Tibial nerve (tissue), 4 donors: ENCODE results near the gene ZBTB1. TPM values are rescaled to one million over a fixed set of nuclear protein-coding genes. Genes with fewer than 3 reads are reported as not detected.

ENCODE experiments used
- DNase-seq, 2 donors: peaks; one replicate each; pipeline ENCODE4 v3.0.0-alpha.2; 2019; ENCODE audit warnings: low spot score in 2 of 2
- H3K27ac ChIP-seq, 4 donors: fragments of 200-600 bp; sonication (generic) in 3 of 4; one replicate each; pipeline ENCODE4 v1.5.1; 2017 to 2019; ENCODE audit warnings: mild to moderate bottlenecking in 1 of 4
- H3K27me3 ChIP-seq, 2 donors: fragments of 200-600 bp; sonication (generic) in 1 of 2; one replicate each; pipeline versions ENCODE4 v1.5.1 to v1.6.0; 2017 to 2019
- H3K36me3 ChIP-seq, 3 donors: fragments of 200-600 bp; sonication (generic); one replicate each; pipeline ENCODE4 v1.5.1; 2018 to 2019
- H3K4me1 ChIP-seq, 4 donors: fragments of 200-600 bp; sonication (generic) in 3 of 4; one replicate each; pipeline ENCODE4 v1.5.1; 2017 to 2019
- H3K4me3 ChIP-seq, 4 donors: fragments of 200-600 bp; sonication (generic) in 3 of 4; one replicate each; pipeline ENCODE4 v1.5.1; 2017 to 2019; ENCODE audit warnings: mild to moderate bottlenecking in 1 of 4, moderate library complexity in 1 of 4
- H3K9me3 ChIP-seq, 4 donors: fragments of 200-600 bp; sonication (generic) in 3 of 4; one replicate each; pipeline ENCODE4 v1.5.1; 2017 to 2019
- CTCF ChIP-seq, 5 experiments: fragments of 200-600 bp in 3 of 5; fragments of 450-650 bp in 2 of 5; sonication (generic) in 3 of 5; IDR thresholded peaks; one replicate each; pipeline ENCODE4 v1.5.1; 2016 to 2019; ENCODE audit warnings: antibody characterized with exemption in 5 of 5, mild to moderate bottlenecking in 3 of 5, moderate library complexity in 2 of 5
- EP300 ChIP-seq, 2 donors: sonication (generic); formaldehyde crosslinking; IDR thresholded peaks; one replicate each; pipeline ENCODE4 v1.6.1; 2017; ENCODE audit warnings: antibody characterized with exemption in 2 of 2, mild to moderate bottlenecking in 1 of 2
- POLR2A ChIP-seq, 2 donors: fragments of 450-650 bp; IDR thresholded peaks; one replicate each; pipeline ENCODE4 v1.6.1; 2017; ENCODE audit warnings: antibody characterized with exemption in 2 of 2, mild to moderate bottlenecking in 2 of 2, moderate library complexity in 2 of 2
- WGBS, 2 donors: methylation state at CpG; one replicate each; pipeline ENCODE4 v1.1.5; 2018; 5-methylcytosine and 5-hydroxymethylcytosine counted together
- total RNA-seq, 4 donors: library from RNA; depleted of rRNA; stranded (reverse); fragments of >200 nt; gene quantifications; one replicate each; pipeline ENCODE4 v1.1.0, GENCODE V29; 2016

The ZBTB1 gene
- total RNA-seq, 4 donors from 2014 or later: 46.5 to 66.9 (median 55.9) TPM

- H3K27ac ChIP-seq: no peak overlapping the region
- no peaks in the 10 kb centered on the region for H3K9me3 ChIP-seq
- DNase-seq: no peak
- H3K4me3 ChIP-seq: no peak overlapping the region
- TF ChIP-seq POLR2A (IDR thresholded peaks at IDR 0.05) (no peak), EP300 (IDR thresholded peaks at IDR 0.05) (no peak), CTCF (IDR thresholded peaks at IDR 0.05) (no peak)
- H3K36me3 ChIP-seq: no peaks in the 10 kb centered on the region
- 56 to 58% methylated on average over 3 of the region's 3 CpGs for WGBS, 2 donors
- H3K27me3 ChIP-seq: no peaks in the 10 kb centered on the region
- H3K4me1 ChIP-seq: peaks cover 0 to 15% (median 0%) of the 10 kb centered on the region in 4 donors
Measured at GRCh38 chr14:64468451-64468850, 36.1 kb upstream of the ZBTB1 start.

- no peak overlapping the region for H3K4me3 ChIP-seq
- no peaks in the 10 kb centered on the region for H3K27me3 ChIP-seq
- TF ChIP-seq CTCF (IDR thresholded peaks at IDR 0.05) (no peak), POLR2A (IDR thresholded peaks at IDR 0.05) (no peak), EP300 (IDR thresholded peaks at IDR 0.05) (no peak)
- H3K4me1 ChIP-seq: no peaks in the 10 kb centered on the region
- no peaks in the 10 kb centered on the region for H3K36me3 ChIP-seq
- H3K27ac ChIP-seq: no peak overlapping the region
- DNase-seq: no peak
- no peaks in the 10 kb centered on the region for H3K9me3 ChIP-seq
- WGBS, 2 donors: 64 to 72% methylated on average over 2 of the region's 2 CpGs
Measured at GRCh38 chr14:64474041-64474440, 30.5 kb upstream of the ZBTB1 start.

GRCh38 chr14:64474698-64475097 lies 29.9 kb upstream of the ZBTB1 start:
- no peak for TF ChIP-seq POLR2A (IDR thresholded peaks at IDR 0.05)
- no peak for TF ChIP-seq EP300 (IDR thresholded peaks at IDR 0.05)
- no peak for TF ChIP-seq CTCF (IDR thresholded peaks at IDR 0.05)

GRCh38 chr14:64475585-64476273 lies 28.8 kb upstream of the ZBTB1 start:
- Histone ChIP-seq H3K27me3 (no peaks in the 10 kb centered on the region), H3K36me3 (no peaks in the 10 kb centered on the region), H3K27ac (no peak overlapping the region), H3K9me3 (no peaks in the 10 kb centered on the region), H3K4me3 (no peak overlapping the region), H3K4me1 (no peaks in the 10 kb centered on the region)
- 76 to 81% methylated on average over 8 of the region's 8 CpGs for WGBS, 2 donors
- TF ChIP-seq CTCF (IDR thresholded peaks at IDR 0.05) (no peak), EP300 (IDR thresholded peaks at IDR 0.05) (no peak), POLR2A (IDR thresholded peaks at IDR 0.05) (no peak)
- DNase-seq: no peak

More at GRCh38 chr14:64474698-64475097, 29.9 kb upstream of the ZBTB1 start:
- Histone ChIP-seq H3K36me3 (no peaks in the 10 kb centered on the region), H3K4me3 (no peak overlapping the region), H3K9me3 (no peaks in the 10 kb centered on the region), H3K4me1 (no peaks in the 10 kb centered on the region), H3K27me3 (no peaks in the 10 kb centered on the region), H3K27ac (no peak overlapping the region)
- 79 to 89% methylated on average over 4 of the region's 4 CpGs for WGBS, 2 donors
- no peak for DNase-seq

- Histone ChIP-seq H3K9me3 (no peaks in the 10 kb centered on the region), H3K4me3 (no peak overlapping the region), H3K27me3 (no peaks in the 10 kb centered on the region), H3K4me1 (no peaks in the 10 kb centered on the region), H3K36me3 (peaks cover 0 to 4% (median 0%) of the 10 kb centered on the region in 3 donors), H3K27ac (no peak overlapping the region)
- no peak for DNase-seq
- WGBS, 2 donors: 95 to 97% methylated on average over 8 of the region's 8 CpGs
- TF ChIP-seq CTCF (IDR thresholded peaks at IDR 0.05): no peak
- no peak for TF ChIP-seq EP300 (IDR thresholded peaks at IDR 0.05)
- no peak for TF ChIP-seq POLR2A (IDR thresholded peaks at IDR 0.05)
Measured at GRCh38 chr14:64476438-64476837, 28.1 kb upstream of the ZBTB1 start.
